ENCODE data around the gene HSP90AA1.
"Not testable (repeated sequence)": the region's sequence is repeated elsewhere in the genome, so short reads cannot be mapped to it uniquely, and the experiment has no call there.

HSP90AA1 gene

DNA sequence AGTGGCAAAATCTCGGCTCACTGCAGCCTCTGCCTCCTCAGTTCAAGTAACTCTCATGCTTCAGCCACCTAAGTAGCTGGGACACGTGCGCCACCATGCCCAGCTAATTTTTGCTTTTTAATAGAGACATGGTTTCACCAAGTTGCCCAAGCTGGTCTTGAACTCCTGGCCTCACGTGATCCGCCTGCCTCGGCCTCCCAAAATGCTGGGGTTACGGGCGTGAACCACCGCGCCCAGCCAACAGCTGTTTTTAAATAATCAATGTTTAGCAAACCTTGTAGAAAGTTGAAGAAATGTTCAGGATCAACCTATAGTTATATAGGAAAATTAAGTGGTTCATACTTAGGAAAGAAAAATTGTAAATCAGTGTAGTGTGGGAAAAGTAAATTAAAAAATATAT, 6.0 kb upstream of the HSP90AA1 start:
- no peak for DNase-seq

DNA sequence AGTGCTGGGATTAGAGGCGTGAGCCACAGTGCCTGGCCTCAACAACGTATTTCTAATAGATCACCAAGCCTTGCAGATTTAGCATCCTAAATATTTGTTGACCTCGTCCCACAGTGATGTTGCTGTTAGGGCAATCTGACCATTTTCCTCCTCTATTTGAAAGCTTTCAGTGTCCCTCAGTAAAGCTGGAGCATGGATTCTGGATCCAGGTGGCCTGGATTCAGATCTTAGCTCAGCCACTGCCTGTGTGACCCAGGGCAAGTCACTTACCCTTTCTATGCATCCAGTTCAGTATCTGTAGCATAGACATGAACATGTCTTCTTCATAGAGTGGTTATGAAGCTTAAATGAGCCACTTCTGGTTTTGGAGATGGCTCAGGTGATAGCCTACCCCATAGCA, 3.9 kb upstream of the HSP90AA1 start:
- DNase-seq, result no peak

DNA sequence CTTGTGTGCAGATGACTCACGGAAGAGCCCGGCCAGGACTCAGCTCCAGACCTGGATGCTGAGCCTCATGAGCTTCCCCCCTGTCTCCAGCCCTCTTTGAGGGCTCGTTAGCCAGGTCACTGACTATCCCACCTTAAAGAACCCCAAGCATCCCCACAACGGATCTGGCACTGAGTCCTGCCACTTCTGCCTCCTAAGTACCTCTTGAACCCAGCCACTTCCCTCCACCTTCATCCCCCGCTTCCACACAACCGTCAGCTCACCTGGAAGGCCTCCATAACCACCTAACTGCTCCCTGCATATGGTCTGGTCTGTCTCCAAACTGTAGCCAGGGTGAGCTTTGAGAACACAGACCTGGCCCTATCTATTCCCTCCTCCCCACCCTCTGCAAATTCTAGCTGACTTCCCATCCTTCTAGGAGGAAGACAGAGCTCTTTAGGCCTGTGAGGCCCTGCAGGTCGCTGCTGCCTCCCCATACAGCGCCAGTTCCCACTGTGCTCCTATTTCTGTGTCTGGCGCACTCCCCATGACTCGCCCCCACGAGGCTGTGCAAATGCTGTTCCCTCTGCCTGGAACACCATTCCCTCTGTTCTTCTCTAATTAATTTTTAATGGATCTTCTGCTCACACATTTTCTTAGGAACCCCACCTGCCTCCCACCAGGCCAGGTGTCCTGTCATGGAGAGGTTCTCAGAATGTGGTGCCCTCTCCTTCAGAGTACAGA, 2.9 kb upstream of the HSP90AA1 start:
- DNase-seq, result no peak

DNA sequence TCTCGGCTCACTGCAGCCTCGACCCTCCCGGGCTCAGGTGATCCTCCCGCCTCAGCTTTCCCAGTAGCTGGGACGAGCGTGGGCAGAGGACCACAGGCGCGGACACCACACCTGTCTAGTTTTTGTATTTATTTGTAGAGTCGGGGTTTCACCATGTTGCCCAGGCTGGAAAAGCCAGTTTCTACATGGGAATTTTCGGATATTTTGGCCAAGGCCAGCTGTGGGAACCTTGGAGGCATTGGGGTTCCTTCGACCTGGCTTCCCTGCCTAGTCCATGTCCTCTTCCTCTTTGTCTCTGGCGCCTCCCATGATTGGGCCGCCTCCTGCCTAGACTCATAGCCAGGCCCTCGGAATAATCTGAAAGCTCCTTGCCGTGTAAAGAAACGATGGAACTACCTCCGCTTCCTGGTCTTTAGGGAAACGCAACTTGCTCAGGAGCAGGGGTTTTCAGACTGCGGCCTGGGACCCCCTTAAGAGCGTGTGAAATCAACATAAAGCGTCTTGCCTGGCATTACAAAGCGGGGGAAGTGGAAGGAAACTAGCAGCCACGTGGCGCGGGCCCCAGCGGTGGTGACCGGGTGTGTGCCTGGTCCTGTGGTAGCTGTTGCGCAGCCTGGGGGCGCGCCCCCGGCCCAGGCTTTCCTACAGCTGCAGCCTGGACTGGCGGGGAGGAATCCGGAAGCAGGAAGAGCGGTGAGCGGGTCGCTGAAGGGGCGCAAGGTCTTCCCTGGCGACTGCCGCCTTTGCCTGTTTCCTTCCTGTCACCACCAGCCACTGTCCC, 1.4 kb upstream of the HSP90AA1 start:
- DNase-seq, result peak; percentile 4

DNA sequence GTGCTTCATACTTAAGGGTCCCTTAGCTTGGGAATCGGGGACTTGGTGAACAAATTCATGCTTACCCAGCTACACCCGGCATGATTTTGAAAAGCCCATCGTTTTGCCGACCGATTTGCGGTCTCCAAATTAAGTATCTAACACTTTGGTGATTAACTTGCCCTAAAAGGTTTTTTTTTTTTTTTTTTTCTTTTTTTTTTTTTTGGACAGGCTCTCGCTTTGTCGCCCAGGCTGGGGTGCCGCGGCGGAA, 843 bp upstream of the HSP90AA1 start:
- DNase-seq, result no peak

DNA sequence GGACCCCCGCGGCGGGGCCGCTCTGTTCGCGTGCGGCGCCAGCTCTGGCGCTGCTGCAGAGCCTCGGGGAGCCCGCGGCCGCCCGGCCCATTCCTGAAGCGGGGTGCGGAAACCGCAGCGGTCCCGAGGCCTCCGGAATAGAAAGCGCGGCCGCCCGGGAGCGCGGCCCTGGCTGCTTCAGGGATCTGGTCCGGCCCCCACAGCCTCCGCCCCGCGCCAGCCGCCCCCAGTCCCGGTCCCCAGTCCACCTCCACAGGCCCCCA, 204 bp downstream of the HSP90AA1 start:
- DNase-seq, result no peak

DNA sequence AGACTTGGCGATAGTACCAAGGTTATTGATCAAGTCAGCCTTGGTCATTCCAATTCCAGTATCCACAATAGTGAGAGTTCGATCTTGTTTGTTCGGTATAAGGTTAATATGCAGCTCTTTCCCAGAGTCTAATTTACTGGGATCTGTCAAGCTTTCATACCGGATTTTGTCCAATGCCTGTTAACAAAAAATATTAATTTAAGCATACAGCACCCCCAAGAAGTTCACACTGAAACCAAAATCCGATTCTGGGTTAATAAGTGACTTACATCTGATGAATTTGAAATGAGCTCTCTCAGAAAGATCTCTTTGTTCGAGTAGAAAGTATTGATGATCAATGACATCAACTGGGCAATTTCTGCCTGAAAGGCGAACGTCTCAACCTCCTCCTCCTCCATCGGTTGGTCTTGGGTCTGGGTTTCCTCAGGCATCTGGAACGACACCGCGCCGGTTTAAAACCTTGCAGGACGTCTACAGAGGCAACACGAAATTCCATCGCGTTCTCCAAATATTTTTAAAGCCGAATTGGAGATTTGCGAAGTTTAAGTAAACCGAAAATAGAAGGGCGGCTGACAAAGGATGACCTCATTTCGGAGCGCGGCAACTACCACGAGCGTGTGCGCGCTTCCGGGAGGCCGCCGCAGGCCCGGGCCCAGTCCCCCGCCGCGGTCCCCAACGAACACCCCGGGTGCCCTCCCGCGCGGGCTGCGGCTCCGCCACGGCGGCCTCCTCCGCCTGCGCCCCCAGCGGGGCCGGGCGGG, 716 bp downstream of the HSP90AA1 start:
- DNase-seq, result no peak

DNA sequence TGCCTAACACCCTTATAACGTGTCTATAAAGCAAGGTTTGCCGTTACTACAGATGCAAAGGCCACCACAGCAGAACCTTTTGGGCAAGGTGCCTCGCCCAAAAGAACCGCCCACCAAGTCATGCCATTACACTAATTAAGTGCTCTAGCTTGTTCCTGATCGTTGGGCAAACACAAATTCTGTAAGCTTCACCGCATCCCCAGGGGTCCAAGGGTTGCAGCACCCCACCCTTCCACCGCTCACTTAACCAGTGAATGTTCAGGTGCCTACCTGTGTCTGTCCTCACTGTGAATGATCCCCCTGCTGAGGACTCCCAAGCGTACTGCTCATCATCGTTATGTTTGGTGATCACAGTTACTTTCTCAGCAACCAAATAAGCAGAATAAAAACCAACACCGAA, 1.4 kb downstream of the HSP90AA1 start:
- DNase-seq, result no peak

DNA sequence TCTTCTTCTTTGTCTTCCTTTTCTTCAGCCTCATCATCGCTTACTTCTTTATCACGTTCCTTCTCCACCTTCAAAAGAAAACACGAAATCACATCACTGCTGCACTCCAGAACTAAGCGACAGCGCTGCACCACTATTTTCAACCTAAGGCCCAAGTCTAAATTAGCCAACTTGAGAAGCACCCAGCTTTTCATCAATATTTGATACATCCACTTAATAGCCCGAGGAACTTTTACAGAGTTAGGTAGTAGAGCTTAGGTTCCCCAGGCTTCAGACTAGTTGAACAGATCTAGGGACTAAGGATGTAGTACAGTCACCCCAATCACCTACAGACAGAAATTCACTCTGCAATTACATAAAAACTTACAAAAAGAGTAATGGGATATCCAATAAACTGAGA, 1.9 kb downstream of the HSP90AA1 start:
- DNase-seq, result no peak

DNA sequence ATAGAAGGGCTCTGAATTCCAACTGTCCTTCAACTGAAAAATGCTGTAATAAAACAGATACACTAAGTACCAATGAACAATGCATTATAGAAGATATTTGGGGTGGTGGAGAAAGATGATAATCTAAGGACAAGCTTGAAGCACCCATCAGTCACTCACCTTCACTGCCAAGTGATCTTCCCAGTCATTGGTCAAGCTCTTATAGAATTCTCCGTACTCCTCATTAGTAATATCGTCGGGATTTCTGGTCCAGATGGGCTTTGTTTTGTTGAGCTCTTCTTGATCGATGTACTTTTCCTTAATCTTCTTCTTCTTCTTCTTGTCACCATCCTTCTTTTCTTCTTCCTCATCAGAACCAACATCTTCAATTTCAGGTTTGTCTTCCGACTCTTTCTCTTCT, 2.3 kb downstream of the HSP90AA1 start:
- not testable (repeated sequence) for DNase-seq

DNA sequence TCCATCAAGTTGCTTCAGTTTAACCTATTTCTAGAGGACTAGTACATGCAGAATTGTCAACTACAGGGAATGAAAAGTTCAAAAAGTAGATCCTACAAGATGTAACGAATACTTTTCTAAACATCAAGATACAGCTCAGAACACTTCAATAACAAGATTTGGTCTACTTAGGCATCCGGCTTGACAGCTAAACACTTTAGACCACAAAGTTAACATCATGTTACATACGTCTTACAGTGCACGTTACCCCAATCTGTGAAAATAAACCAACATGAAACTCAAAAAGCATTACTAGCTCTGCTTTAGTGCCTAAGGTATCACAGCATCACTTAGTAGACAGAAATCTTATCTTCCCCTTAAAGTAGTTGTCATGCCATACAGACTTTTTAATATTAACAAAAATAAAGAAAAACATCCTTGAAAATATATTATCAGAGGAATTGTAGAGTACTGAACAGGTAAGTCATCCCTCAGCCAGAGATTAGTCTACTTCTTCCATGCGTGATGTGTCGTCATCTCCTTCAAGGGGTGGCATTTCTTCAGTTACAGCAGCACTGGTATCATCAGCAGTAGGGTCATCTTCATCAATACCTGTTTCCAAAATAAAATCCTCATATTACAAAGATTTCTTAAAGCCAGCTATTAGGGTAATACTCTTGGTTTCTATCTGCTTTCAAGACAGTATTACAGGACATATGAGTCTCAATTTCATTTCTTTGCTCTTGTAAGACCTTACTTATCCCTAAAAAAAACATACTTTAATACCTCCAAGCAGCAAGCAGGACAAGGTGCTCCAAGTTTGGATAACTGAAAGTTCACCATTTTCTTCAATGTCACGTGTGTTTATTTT, 5.4 kb downstream of the HSP90AA1 start:
- no peak for DNase-seq

DNA sequence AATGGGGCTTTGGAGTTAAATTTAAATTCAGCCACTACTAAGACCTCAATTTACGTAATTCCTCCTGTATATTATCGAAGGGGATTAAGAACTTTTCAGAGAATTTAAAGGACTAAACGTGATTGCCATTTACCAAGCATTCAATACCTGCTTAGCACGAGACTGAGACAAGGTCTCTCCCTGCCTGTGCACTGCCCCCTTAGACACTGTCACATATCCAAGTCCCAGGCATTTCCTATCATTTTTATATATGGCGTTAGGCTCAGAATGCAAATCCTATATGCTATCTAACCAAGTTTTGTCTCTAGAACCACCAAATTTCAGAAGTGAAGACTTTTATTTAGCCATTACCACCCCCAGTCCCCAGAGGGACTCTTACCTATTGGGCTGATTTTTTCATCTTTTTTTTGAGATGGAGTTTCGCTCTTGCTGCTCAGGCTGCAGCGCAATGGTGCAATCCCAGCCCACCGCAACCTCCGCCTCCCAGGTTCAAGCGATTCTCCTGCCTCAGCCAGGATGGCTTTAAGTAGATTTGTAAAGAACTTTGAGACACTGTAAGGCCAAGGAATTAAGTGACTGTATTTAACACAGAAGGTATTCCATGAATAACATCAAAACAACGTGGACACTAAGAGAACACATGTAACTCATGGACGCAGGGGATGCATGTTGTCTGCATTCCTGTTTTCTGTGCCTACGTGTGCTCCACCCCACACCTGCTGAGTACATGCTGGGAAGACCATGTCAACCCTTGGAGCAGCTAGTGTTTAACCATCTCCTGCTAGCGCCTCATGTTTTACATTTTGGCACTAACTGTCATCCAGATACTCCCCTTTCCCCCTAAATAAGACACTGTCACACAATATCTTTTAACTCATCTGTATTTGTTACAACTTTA, 6.4 kb downstream of the HSP90AA1 start:
- DNase-seq, result no peak

DNA sequence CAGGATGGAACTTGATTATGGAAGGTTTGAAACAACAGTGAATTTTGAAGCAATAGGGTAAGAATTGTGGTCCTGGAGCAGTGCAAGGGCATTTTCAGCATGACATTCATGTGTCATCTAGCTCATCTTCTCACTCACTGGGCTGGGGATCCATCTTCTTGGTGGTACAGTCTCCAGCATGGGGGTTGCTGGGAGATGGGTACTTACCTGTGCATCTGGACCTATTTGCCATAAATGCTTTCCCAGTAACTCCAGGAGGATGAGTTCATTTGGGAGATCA, 7.2 kb downstream of the HSP90AA1 start:
- no peak for DNase-seq

DNA sequence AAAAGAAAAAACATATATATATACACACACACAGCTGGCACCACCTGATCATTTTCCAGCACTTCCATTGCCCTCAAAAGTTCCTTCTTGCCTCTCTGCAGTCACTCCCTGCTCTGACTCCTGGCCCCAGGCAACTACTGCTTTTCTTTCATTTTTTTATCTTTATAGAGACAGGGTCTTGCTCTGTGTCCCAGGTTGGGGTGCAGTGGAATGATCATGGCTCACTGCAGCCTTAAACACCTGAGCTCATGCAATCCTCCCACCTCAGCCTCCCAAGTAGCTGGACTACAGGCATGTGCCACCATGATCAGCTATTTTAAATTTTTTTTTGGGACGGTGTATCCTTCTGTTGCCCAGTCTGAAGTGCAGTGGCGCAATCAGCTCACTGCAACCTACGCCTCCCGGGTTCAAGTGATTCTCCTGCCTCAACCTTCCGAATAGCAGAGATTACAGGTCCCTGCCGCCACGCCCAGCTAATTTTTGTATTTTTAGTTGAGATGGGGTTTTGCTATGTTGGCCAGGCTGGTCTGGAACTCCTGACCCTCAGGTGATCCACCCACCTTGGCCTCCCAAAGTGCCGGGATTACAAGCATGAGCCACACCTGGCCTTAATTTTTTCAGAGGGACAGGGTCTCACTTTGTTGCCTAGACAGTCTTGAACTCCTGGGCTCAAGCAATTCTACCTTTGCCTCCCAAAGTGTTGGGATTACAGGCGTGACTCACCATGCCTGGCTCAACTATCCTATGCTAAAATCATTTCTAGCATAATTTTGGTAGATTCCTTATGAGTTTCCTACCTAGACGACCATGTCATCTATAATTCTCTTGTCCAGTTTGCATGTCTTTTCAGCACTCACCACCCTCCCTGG, 7.8 kb downstream of the HSP90AA1 start:
- no peak for DNase-seq

DNA sequence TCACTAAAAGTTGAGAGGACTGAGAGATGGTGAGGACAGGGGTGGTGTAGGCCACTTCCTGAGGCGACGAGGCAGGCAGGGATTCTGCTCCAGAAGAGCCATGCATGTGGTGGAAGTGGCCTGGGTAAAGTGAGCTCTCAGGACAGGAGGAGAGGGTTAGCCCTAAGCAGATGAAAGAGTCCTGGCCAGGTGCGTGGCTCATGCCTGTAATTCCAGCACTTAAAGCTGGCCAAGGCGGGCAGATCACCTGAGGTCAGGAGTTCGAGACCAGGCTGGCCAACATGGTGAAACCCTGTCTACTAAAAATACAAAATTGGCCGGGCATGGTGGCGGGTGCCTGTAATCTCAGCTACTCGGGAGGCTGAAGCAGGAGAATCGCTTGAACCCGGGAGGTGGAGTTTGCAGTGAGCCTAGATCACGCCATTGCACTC, 8.5 kb downstream of the HSP90AA1 start:
- not testable (repeated sequence) for DNase-seq

DNA sequence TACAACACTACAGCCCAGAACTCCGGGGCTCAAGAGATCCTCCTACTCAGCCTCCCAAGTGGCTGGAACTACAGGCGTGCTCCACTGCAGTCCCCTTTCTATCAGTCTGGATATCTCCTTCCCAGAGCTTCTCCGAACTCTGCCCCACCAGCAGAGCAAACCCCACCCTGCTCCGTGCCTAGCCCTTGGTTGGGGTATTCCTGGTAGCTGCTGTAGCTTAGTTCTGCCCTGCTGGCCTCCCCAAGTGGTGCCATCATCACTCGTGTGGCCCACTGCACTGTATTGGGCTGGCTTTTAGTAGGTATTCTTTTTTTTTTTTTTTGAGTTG, 9.5 kb downstream of the HSP90AA1 start:
- DNase-seq, result no peak

DNA sequence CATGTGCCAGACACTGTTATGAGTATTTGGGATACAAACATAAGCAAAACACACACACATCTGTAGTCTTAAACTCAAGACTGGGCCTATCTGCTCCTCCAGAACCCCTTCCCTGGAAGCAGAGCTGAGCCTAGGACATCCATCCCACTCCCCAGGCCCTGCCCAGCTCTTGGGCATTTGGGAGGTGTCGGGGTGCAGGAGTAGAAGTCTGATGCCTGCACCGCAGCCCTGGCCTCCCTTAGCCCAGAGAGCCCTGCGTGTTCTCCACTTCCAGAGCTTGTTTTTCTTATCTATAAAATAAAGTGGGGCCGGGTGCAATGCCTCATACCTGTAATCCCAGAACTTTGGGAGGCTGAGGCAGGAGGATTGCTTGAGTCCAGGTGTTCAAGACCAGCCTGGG, 11.7 kb downstream of the HSP90AA1 start:
- no peak for DNase-seq

DNA sequence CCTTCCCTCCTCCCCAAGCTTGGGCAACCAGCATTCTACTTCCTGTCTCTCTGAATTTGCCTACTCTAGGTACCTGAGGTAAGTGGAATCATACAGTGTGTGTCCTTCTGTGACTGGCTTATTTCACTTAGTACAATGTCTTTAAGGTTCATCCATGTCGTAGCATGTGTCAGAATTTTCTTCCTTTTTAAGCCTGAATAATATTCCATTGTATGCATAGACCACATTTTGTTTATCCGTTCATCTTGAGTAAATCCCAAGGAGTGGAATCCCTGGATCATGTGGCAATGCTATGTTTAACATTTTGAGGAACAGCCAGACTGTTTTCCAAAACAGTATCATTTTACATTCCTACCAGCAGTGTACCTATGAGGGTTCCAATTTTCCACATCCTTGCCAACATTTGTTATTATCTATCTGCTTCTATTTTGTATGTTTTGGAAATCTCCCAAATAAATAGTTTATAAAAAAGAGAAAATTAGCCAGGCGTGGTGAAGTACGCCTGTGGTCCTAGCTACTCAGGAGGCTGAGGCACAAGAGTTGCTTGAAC, 12.4 kb downstream of the HSP90AA1 start:
- DNase-seq, result no peak

DNA sequence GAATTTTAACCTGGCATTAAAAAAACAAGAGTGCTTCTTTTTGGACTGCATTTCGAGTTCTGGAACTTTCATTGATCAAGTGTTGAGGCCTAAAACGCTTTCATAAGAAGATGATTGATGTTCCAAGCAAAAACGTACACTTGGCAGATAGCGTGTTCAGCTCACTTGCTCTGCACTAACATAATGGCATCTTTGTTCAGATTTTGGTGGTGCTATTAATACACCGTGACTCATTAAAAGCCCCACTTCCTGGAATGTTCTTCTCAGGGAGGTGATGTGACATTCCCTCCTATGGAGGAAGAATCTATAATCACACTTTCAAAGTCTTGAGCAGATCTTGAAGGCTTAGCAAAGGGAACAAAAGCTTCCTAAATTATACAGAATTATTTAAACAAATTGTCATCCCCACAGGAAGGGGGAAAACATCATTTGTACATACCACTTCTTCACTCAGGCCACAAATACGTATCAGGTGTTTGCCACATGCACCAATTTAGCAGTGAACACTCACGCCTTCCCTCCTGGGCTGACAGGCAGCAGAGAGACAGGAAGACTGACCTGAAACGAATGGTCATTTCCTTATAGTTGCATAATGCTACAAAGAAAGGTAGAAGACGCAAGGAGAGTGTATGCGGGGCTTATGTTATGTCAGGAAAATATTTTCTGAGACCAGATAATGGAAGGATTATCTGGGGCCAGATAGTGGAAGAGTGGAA, 15.4 kb downstream of the HSP90AA1 start:
- no peak for DNase-seq

DNA sequence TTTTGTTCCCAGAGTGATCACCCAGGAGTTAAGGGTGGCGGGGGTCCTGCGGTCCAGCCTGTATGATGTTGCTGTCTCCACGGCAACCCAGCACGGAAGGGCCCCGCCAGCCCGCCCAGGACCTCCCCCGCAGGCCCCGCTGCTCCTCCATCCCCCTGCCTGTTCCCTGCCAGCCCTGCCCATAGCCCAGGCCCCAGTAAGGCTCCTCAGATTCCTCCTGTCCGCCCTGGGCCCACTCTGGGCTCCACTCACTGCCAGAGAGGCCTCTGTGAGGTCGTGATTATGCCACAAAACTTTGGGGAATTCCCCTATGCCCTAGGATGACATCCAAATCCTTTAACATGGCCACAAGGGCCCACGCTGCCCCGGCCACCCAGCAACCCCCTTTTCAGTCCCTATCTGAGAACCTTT, 20.8 kb downstream of the HSP90AA1 start:
- DNase-seq, result no peak

DNA sequence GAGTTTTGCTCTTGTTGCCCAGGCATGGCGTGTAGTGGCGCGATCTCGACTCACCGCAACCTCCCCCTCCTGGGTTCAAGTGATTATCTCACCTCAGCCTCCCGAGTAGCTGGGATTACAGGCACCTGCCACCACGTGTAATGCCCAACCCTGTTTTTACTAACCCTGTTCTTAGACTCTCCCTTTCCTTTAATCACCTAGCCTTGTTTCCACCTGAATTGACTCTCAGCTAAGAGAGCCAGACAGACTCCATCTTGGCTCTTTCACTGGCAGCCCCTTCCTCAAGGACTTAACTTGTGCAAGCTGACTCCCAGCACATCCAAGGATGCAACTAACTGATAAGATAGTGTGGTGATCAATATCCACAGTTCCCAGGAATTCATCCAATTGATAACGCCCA, 22.3 kb downstream of the HSP90AA1 start:
- not testable (repeated sequence) for DNase-seq
